ENCODE data around the gene CENPX. TPM values are rescaled to one million over a fixed set of nuclear protein-coding genes. Genes with fewer than 3 reads are reported as not detected.

CENPX gene
- total and polyA plus RNA-seq, 2 of the 13 experiments (the other 11 are each of a cell fraction or from before 2014, with no cell fraction given) = 92.7 to 170 TPM

- peak; percentile 92 for TF ChIP-seq CTCF (CRISPR knock-in tag; IDR thresholded peaks at IDR 0.05)
- TF ChIP-seq CHCHD3 (CRISPR knock-in tag; IDR thresholded peaks at IDR 0.05) = no peak
- TF ChIP-seq ZNF20 (CRISPR knock-in tag; IDR thresholded peaks at IDR 0.05) = no peak
- TF ChIP-seq GZF1 (CRISPR knock-in tag; IDR thresholded peaks at IDR 0.05) = no peak
- no peak for TF ChIP-seq ZBTB21 (CRISPR knock-in tag; IDR thresholded peaks at IDR 0.05)
- TF ChIP-seq ATRX (CRISPR knock-in tag; IDR thresholded peaks at IDR 0.05; ENCODE audit: borderline replicate concordance) = no peak
- TF ChIP-seq ATF2 (CRISPR knock-in tag; IDR thresholded peaks at IDR 0.05) = peak; percentile 41; the same call in 1 of the 2 replicates
- peak; percentile 95 for TF ChIP-seq ZBTB38 (CRISPR knock-in tag; IDR thresholded peaks at IDR 0.05)
- no peak for TF ChIP-seq SMARCE1 (IDR thresholded peaks at IDR 0.05; ENCODE audit: borderline replicate concordance)
- peak; percentile 14 for TF ChIP-seq MIER2 (CRISPR knock-in tag; IDR thresholded peaks at IDR 0.05)
- TF ChIP-seq HCFC1 (IDR thresholded peaks at IDR 0.05; ENCODE audit: low read depth, low read length) = 0 out of 2 replicates have a peak, but pooled peaks have one; percentile 9
- TF ChIP-seq NFKBIZ (CRISPR knock-in tag; IDR thresholded peaks at IDR 0.05) = peak; percentile 68; the same call in 1 of the 2 replicates
- no peak for TF ChIP-seq JUNB (CRISPR knock-in tag; IDR thresholded peaks at IDR 0.05; ENCODE audit: borderline replicate concordance)
- TF ChIP-seq SATB2 (CRISPR knock-in tag; IDR thresholded peaks at IDR 0.05) = no peak
- TF ChIP-seq ZNF446 (CRISPR knock-in tag; IDR thresholded peaks at IDR 0.05) = peak; percentile 2; the same call in 1 of the 2 replicates
- TF ChIP-seq ZFP36L1 (CRISPR knock-in tag; IDR thresholded peaks at IDR 0.05) = peak; percentile 94
- TF ChIP-seq ZNF101 (CRISPR knock-in tag; IDR thresholded peaks at IDR 0.05; ENCODE audit: borderline replicate concordance, low read depth) = no peak
- peak; percentile 70 for TF ChIP-seq FOXO1 (CRISPR knock-in tag; IDR thresholded peaks at IDR 0.05)
- TF ChIP-seq SSRP1 (CRISPR knock-in tag; IDR thresholded peaks at IDR 0.05) = no peak
- no peak for TF ChIP-seq FOXJ3 (CRISPR knock-in tag; IDR thresholded peaks at IDR 0.05; ENCODE audit: borderline replicate concordance)
- TF ChIP-seq MYPOP (CRISPR knock-in tag; IDR thresholded peaks at IDR 0.05) = peak; percentile 98
- peak; percentile 81 for TF ChIP-seq PATZ1 (CRISPR knock-in tag; IDR thresholded peaks at IDR 0.05)
- no peak for TF ChIP-seq ZNF766 (CRISPR knock-in tag; IDR thresholded peaks at IDR 0.05; ENCODE audit: borderline replicate concordance)
- peak; percentile 82; the same call in 1 of the 2 replicates for TF ChIP-seq ZSCAN31 (CRISPR knock-in tag; IDR thresholded peaks at IDR 0.05; ENCODE audit: low read depth)
- no peak for TF ChIP-seq ZMYM2 (CRISPR knock-in tag; IDR thresholded peaks at IDR 0.05)
- TF ChIP-seq KLF12 (CRISPR knock-in tag; IDR thresholded peaks at IDR 0.05; ENCODE audit: borderline replicate concordance) = peak; percentile 73; the same call in 1 of the 2 replicates
These were observed 14.6 kb upstream of the CENPX start, which contains the start of gene DCXR (continued) for GRCh38 chr17:82037092-82037888.

Data from HepG2 (cell line).